Neuronal stem cell (in vitro differentiated cells): ENCODE results near the gene GYS1.
"Not testable (repeated sequence)": the region's sequence is repeated elsewhere in the genome, so short reads cannot be mapped to it uniquely, and the experiment has no call there.

Source experiments
- DNase-seq: peaks from one replicate; pipeline ENCODE4 v3.0.0-alpha.2; 2013; ENCODE audit warnings: low spot score
- H2AFZ ChIP-seq: one replicate; pipeline ENCODE4 v1.6.1; 2013; ENCODE audit warnings: mild to moderate bottlenecking, low read length, inconsistent platforms
- H2AK5ac ChIP-seq: 2 replicates; pipeline ENCODE4 v1.6.1; 2013; ENCODE audit warnings: low read depth, mild to moderate bottlenecking, inconsistent platforms, low read length, moderate library complexity, mixed read lengths
- H2BK120ac ChIP-seq: 2 replicates; pipeline ENCODE4 v1.6.1; 2013; ENCODE audit warnings: low read depth, mild to moderate bottlenecking, inconsistent platforms, low read length, moderate library complexity, mixed read lengths
- H2BK12ac ChIP-seq: one replicate; pipeline ENCODE4 v1.6.1; 2013; ENCODE audit warnings: low read length, inconsistent platforms
- H2BK15ac ChIP-seq: 2 replicates; pipeline ENCODE4 v1.6.1; 2013; ENCODE audit warnings: mild to moderate bottlenecking, low read length, inconsistent platforms, mixed read lengths
- H2BK5ac ChIP-seq: one replicate; pipeline ENCODE4 v1.6.1; 2013; ENCODE audit warnings: inconsistent platforms, mild to moderate bottlenecking, low read length, moderate library complexity
- H3K14ac ChIP-seq: one replicate; pipeline ENCODE4 v1.6.1; 2013; ENCODE audit warnings: low read length, inconsistent platforms
- H3K18ac ChIP-seq: 2 replicates; pipeline ENCODE4 v1.6.1; 2013; ENCODE audit warnings: low read length, inconsistent platforms
- H3K23ac ChIP-seq: 2 replicates; pipeline ENCODE4 v1.6.1; 2013; ENCODE audit warnings: low read depth, mild to moderate bottlenecking, mixed read lengths, low read length, inconsistent platforms; ENCODE audit not compliant: poor library complexity
- H3K27ac ChIP-seq: replicated peaks from 3 replicates; pipeline ENCODE4 v1.5.1; 2013; ENCODE audit warnings: low read length, inconsistent platforms
- H3K27me3 ChIP-seq, 3 experiments: 2 replicates each; pipeline ENCODE4 v1.6.1; 2013; ENCODE audit warnings: low read length in 3 of 3, mild to moderate bottlenecking in 2 of 3, inconsistent platforms in 1 of 3, low read depth in 1 of 3, mixed read lengths in 1 of 3, moderate library complexity in 1 of 3; ENCODE audit not compliant: control insufficient read depth in 3 of 3, insufficient read depth in 3 of 3
- H3K36me3 ChIP-seq, 2 donors: replicated peaks in 1 of 2; 2 replicates each; pipeline ENCODE4 v1.6.1; 2013; ENCODE audit warnings: low read length in 2 of 2; ENCODE audit not compliant: control insufficient read depth in 2 of 2, insufficient read depth in 2 of 2
- H3K4ac ChIP-seq: 2 replicates; pipeline ENCODE4 v1.6.1; 2013; ENCODE audit warnings: inconsistent platforms, mild to moderate bottlenecking, low read length, moderate library complexity
- H3K4me1 ChIP-seq, 2 donors: 1 replicate in 1 of 2; 2 replicates in 1 of 2; pipeline ENCODE4 v1.6.1; 2013; ENCODE audit warnings: low read length in 2 of 2, low read depth in 1 of 2; ENCODE audit not compliant: control insufficient read depth in 2 of 2, insufficient read depth in 1 of 2
- H3K4me2 ChIP-seq: one replicate; pipeline ENCODE4 v1.6.1; 2013; ENCODE audit warnings: mild to moderate bottlenecking, low read length, inconsistent platforms; ENCODE audit not compliant: insufficient read depth, poor library complexity, severe bottlenecking
- H3K4me3 ChIP-seq, 2 donors: 2 replicates each; pipeline ENCODE4 v1.5.1; 2013; ENCODE audit warnings: low read length in 2 of 2, mild to moderate bottlenecking in 2 of 2, inconsistent platforms in 1 of 2, moderate library complexity in 1 of 2
- H3K79me1 ChIP-seq: one replicate; pipeline ENCODE4 v1.6.1; 2013; ENCODE audit warnings: low read depth, mild to moderate bottlenecking, inconsistent platforms, low read length, moderate library complexity
- H3K9ac ChIP-seq: one replicate; pipeline ENCODE4 v1.6.1; 2013; ENCODE audit warnings: mild to moderate bottlenecking, low read depth, low read length, inconsistent platforms; ENCODE audit not compliant: poor library complexity
- H3K9me3 ChIP-seq, 2 donors: replicated peaks in 1 of 2; 2 replicates each; pipeline versions ENCODE3 to v1.6.1; 2013; ENCODE audit warnings: low read length in 2 of 2, mild to moderate bottlenecking in 2 of 2, inconsistent platforms in 1 of 2, low read depth in 1 of 2, mixed read lengths in 1 of 2, moderate library complexity in 1 of 2; ENCODE audit not compliant: control insufficient read depth in 2 of 2, insufficient read depth in 1 of 2
- H4K8ac ChIP-seq: one replicate; pipeline ENCODE4 v1.6.1; 2013; ENCODE audit warnings: low read depth, mild to moderate bottlenecking, inconsistent platforms, low read length, moderate library complexity
- H4K91ac ChIP-seq: one replicate; pipeline ENCODE4 v1.6.1; 2013; ENCODE audit warnings: low read length, low read depth, mild to moderate bottlenecking, inconsistent platforms; ENCODE audit not compliant: poor library complexity
- WGBS, 2 donors: extraction: QIAGEN DNeasy Blood & Tissue Kit; methylation state at CpG; one replicate each; pipeline ENCODE4 v1.1.7; 2013; ENCODE audit warnings: missing lambda C conversion rate in 2 of 2, mixed read lengths in 1 of 2; ENCODE audit not compliant: insufficient read length in 2 of 2, insufficient replicate concordance in 1 of 2; ENCODE audit errors: extremely low coverage in 2 of 2; 5-methylcytosine and 5-hydroxymethylcytosine counted together

The GYS1 gene

GRCh38 chr19:48927692-48928091 is 65.4 kb downstream of the GYS1 start:
- H2AK5ac ChIP-seq, H3K18ac ChIP-seq, H3K4ac ChIP-seq, H4K91ac ChIP-seq, H3K9ac ChIP-seq, H2BK12ac ChIP-seq, H3K9me3 ChIP-seq, H3K4me2 ChIP-seq, H2BK5ac ChIP-seq, H3K23ac ChIP-seq, H2BK120ac ChIP-seq, H4K8ac ChIP-seq, H3K4me3 ChIP-seq, DNase-seq, H3K79me1 ChIP-seq, H3K14ac ChIP-seq, H3K27me3 ChIP-seq, H2BK15ac ChIP-seq, H3K36me3 ChIP-seq, H3K27ac ChIP-seq, H3K4me1 ChIP-seq, H2AFZ ChIP-seq: not testable (repeated sequence)
- no CpG with 5 or more reads among the region's 17 CpGs for WGBS, 2 donors

GRCh38 chr19:48926909-48927308 is 66.2 kb downstream of the GYS1 start:
- no peak overlapping the region for H3K23ac ChIP-seq
- H3K27ac ChIP-seq, result no peak overlapping the region
- no peak overlapping the region for H3K9ac ChIP-seq
- peaks cover 3% of the 10 kb centered on the region for H3K79me1 ChIP-seq
- H3K4me1 ChIP-seq, result no peaks in the 10 kb centered on the region
- H2BK5ac ChIP-seq, result no peak overlapping the region
- WGBS, 2 donors, result no CpG with 5 or more reads among the region's 10 CpGs
- H3K36me3 ChIP-seq, result peaks cover 7 to 13% of the 10 kb centered on the region in 2 donors
- DNase-seq, result no peak
- H3K14ac ChIP-seq, result no peak overlapping the region
- H3K4me3 ChIP-seq, result no peak overlapping the region
- H2BK15ac ChIP-seq, result no peak overlapping the region
- H2BK120ac ChIP-seq, result no peak overlapping the region
- no peak overlapping the region for H3K18ac ChIP-seq
- H4K8ac ChIP-seq, result no peak overlapping the region
- H4K91ac ChIP-seq, result no peak overlapping the region
- no peak overlapping the region for H2BK12ac ChIP-seq
- H3K4ac ChIP-seq, result no peak overlapping the region
- H2AK5ac ChIP-seq, result no peak overlapping the region
- H3K27me3 ChIP-seq, result peaks cover 0 to 2% (median 0%) of the 10 kb centered on the region in 3 experiments
- no peak overlapping the region for H2AFZ ChIP-seq
- no peak overlapping the region for H3K4me2 ChIP-seq
- H3K9me3 ChIP-seq, result no peaks in the 10 kb centered on the region

GRCh38 chr19:48925890-48926289 is 67.2 kb downstream of the GYS1 start:
- not testable (repeated sequence) for H2AK5ac ChIP-seq, H3K27me3 ChIP-seq, DNase-seq, H3K9me3 ChIP-seq, H4K91ac ChIP-seq, H3K27ac ChIP-seq, H3K18ac ChIP-seq, H2AFZ ChIP-seq, H3K14ac ChIP-seq, H3K4me2 ChIP-seq, H2BK15ac ChIP-seq, H2BK5ac ChIP-seq, H3K9ac ChIP-seq, H3K4me1 ChIP-seq, H3K4me3 ChIP-seq, H2BK120ac ChIP-seq, H3K79me1 ChIP-seq, H2BK12ac ChIP-seq, H3K4ac ChIP-seq, H3K23ac ChIP-seq
- no CpG with 5 or more reads among the region's 8 CpGs for WGBS, 2 donors
- peak overlapping the region; percentile 72 for H4K8ac ChIP-seq
- H3K36me3 ChIP-seq, result peaks cover 12 to 22% of the 10 kb centered on the region in 2 donors

- Histone ChIP-seq H3K14ac (no peak overlapping the region), H3K27ac (no peak overlapping the region), H3K9me3 (no peaks in the 10 kb centered on the region), H4K91ac (no peak overlapping the region), H2AK5ac (no peak overlapping the region), H2BK12ac (no peak overlapping the region), H3K4me1 (no peaks in the 10 kb centered on the region), H3K23ac (no peak overlapping the region), H3K4me2 (no peak overlapping the region), H3K27me3 (no peaks in the 10 kb centered on the region), H3K36me3 (peaks cover 13 to 28% of the 10 kb centered on the region in 2 donors), H3K79me1 (peaks cover 3% of the 10 kb centered on the region), H3K4ac (no peak overlapping the region), H4K8ac (no peak overlapping the region), H2BK15ac (no peak overlapping the region), H2BK120ac (no peak overlapping the region), H3K18ac (no peak overlapping the region), H2BK5ac (no peak overlapping the region), H3K9ac (no peak overlapping the region), H2AFZ (no peak overlapping the region), H3K4me3 (no peak overlapping the region)
- WGBS, 2 donors, result no CpG with 5 or more reads among the region's 11 CpGs
- DNase-seq, result no peak
These were observed 67.8 kb downstream of the GYS1 start for GRCh38 chr19:48925240-48925843.
